H9 (cell line): Measurements from ENCODE around the gene EPB41L1. TPM values are rescaled to one million over a fixed set of nuclear protein-coding genes. Genes with fewer than 3 reads are reported as not detected.

Experiments used
- DNase-seq: peaks from one replicate; pipeline ENCODE4 v3.0.0-alpha.2; 2017
- H2AFZ ChIP-seq: one replicate; pipeline ENCODE4 v1.6.1; 2013; ENCODE audit warnings: mild to moderate bottlenecking, low read length, control low read depth, moderate library complexity
- H2AK5ac ChIP-seq: 2 replicates; pipeline ENCODE4 v1.6.1; 2013; ENCODE audit warnings: low read length, control low read depth, mixed read lengths; ENCODE audit not compliant: insufficient read length
- H2BK120ac ChIP-seq: one replicate; pipeline ENCODE4 v1.6.1; 2013; ENCODE audit warnings: low read depth, mild to moderate bottlenecking, low read length, control low read depth, inconsistent platforms; ENCODE audit not compliant: poor library complexity, severe bottlenecking
- H2BK12ac ChIP-seq: 2 replicates; pipeline ENCODE4 v1.6.1; 2013; ENCODE audit warnings: low read length, control low read depth, mixed read lengths, low read depth; ENCODE audit not compliant: insufficient read length
- H2BK15ac ChIP-seq: 2 replicates; pipeline ENCODE4 v1.6.1; 2013; ENCODE audit warnings: low read depth, low read length, control low read depth
- H2BK20ac ChIP-seq: one replicate; pipeline ENCODE4 v1.6.1; 2013; ENCODE audit warnings: low read depth, mild to moderate bottlenecking, low read length, control low read depth, inconsistent platforms; ENCODE audit not compliant: poor library complexity, severe bottlenecking
- H2BK5ac ChIP-seq: 2 replicates; pipeline ENCODE4 v1.6.1; 2013; ENCODE audit warnings: low read length, control low read depth, mixed read lengths; ENCODE audit not compliant: insufficient read length
- H3K14ac ChIP-seq: 2 replicates; pipeline ENCODE4 v1.6.1; 2013; ENCODE audit warnings: low read length, control low read depth; ENCODE audit not compliant: insufficient read depth
- H3K18ac ChIP-seq: 2 replicates; pipeline ENCODE4 v1.6.1; 2013; ENCODE audit warnings: low read depth, mild to moderate bottlenecking, mixed read lengths, low read length, control low read depth; ENCODE audit not compliant: insufficient read length
- H3K23ac ChIP-seq: 2 replicates; pipeline ENCODE4 v1.6.1; 2013; ENCODE audit warnings: low read length, control low read depth, mixed read lengths, low read depth; ENCODE audit not compliant: insufficient read length
- H3K23me2 ChIP-seq: 2 replicates; pipeline ENCODE4 v1.6.1; 2013; ENCODE audit warnings: low read depth, mild to moderate bottlenecking, mixed read lengths, low read length, control low read depth; ENCODE audit not compliant: insufficient read length, poor library complexity, severe bottlenecking
- H3K27ac ChIP-seq: 2 replicates; pipeline ENCODE4 v1.5.1; 2013; ENCODE audit warnings: low read length, control low read depth, mixed read lengths, low read depth; ENCODE audit not compliant: insufficient read length
- H3K27me3 ChIP-seq: 2 replicates; pipeline ENCODE4 v1.6.1; 2013; ENCODE audit warnings: low read length, control low read depth, inconsistent platforms; ENCODE audit not compliant: insufficient read depth
- H3K4ac ChIP-seq: 2 replicates; pipeline ENCODE4 v1.6.1; 2013; ENCODE audit warnings: low read depth, mild to moderate bottlenecking, control low read depth, inconsistent platforms, low read length, moderate library complexity
- H3K4me1 ChIP-seq: 2 replicates; pipeline ENCODE4 v1.6.1; 2013; ENCODE audit warnings: low read length, control low read depth, inconsistent platforms; ENCODE audit not compliant: insufficient read depth
- H3K4me2 ChIP-seq: 2 replicates; pipeline ENCODE4 v1.6.1; 2013; ENCODE audit warnings: low read length, control low read depth, mixed read lengths; ENCODE audit not compliant: insufficient read length, insufficient read depth
- H3K56ac ChIP-seq: 2 replicates; pipeline ENCODE4 v1.6.1; 2013; ENCODE audit warnings: low read depth, mild to moderate bottlenecking, mixed read lengths, low read length, control low read depth; ENCODE audit not compliant: insufficient read length
- H3K79me1 ChIP-seq: 2 replicates; pipeline ENCODE4 v1.6.1; 2013; ENCODE audit warnings: low read depth, mild to moderate bottlenecking, moderate library complexity, low read length, control low read depth, inconsistent platforms; ENCODE audit not compliant: insufficient read depth, poor library complexity, severe bottlenecking
- H3K79me2 ChIP-seq: 2 replicates; pipeline ENCODE4 v1.6.1; 2013; ENCODE audit warnings: low read length, control low read depth, inconsistent platforms; ENCODE audit not compliant: insufficient read depth
- H3K9ac ChIP-seq: 2 replicates; pipeline ENCODE4 v1.6.1; 2013; ENCODE audit warnings: low read length, control low read depth, mixed read lengths; ENCODE audit not compliant: insufficient read length; ENCODE audit errors: extremely low read depth
- H3K9me3 ChIP-seq: one replicate; pipeline ENCODE4 v1.6.1; 2013; ENCODE audit warnings: low read depth, low read length, inconsistent platforms; ENCODE audit not compliant: control insufficient read depth
- H3T11ph ChIP-seq: one replicate; pipeline ENCODE4 v1.6.1; 2013; ENCODE audit warnings: mild to moderate bottlenecking, low read length, control low read depth, inconsistent platforms
- H4K20me1 ChIP-seq: one replicate; pipeline ENCODE4 v1.6.1; 2013; ENCODE audit not compliant: control insufficient read depth, insufficient read length, insufficient read depth
- H4K5ac ChIP-seq: 2 replicates; pipeline ENCODE4 v1.6.1; 2013; ENCODE audit warnings: low read depth, mild to moderate bottlenecking, mixed read lengths, low read length, control low read depth; ENCODE audit not compliant: insufficient read length
- H4K8ac ChIP-seq: replicated peaks from 2 replicates; pipeline ENCODE4 v1.6.1; 2013; ENCODE audit warnings: low read length, control low read depth, mixed read lengths, low read depth; ENCODE audit not compliant: insufficient read length
- H4K91ac ChIP-seq: 2 replicates; pipeline ENCODE4 v1.6.1; 2013; ENCODE audit warnings: low read depth, mild to moderate bottlenecking, moderate library complexity, mixed read lengths, low read length, control low read depth; ENCODE audit not compliant: insufficient read length
- H3K27ac Mint-ChIP-seq, 3 experiments: 2 replicates in 2 of 3; 3 replicates in 1 of 3; pipeline ENCODE4 v1.8.0; 2020 to 2021; ENCODE audit warnings: mixed read lengths in 3 of 3, mild to moderate bottlenecking in 1 of 3, moderate library complexity in 1 of 3
- H3K27me3 Mint-ChIP-seq: 2 replicates; pipeline ENCODE4 v1.8.0; 2021; ENCODE audit warnings: low read depth, mild to moderate bottlenecking, moderate library complexity, mixed read lengths
- H3K36me3 Mint-ChIP-seq, 3 experiments: 2 replicates in 2 of 3; 3 replicates in 1 of 3; pipeline ENCODE4 v1.8.0; 2020 to 2021; ENCODE audit warnings: low read depth in 3 of 3, mixed read lengths in 3 of 3; ENCODE audit not compliant: insufficient read depth in 1 of 3
- H3K4me1 Mint-ChIP-seq, 2 experiments: 2 replicates each; pipeline ENCODE4 v1.8.0; 2020; ENCODE audit warnings: mixed read lengths in 2 of 2
- H3K4me3 Mint-ChIP-seq, 2 experiments: 2 replicates in 1 of 2; 3 replicates in 1 of 2; pipeline ENCODE4 v1.8.0; 2020 to 2021; ENCODE audit warnings: mild to moderate bottlenecking in 2 of 2, mixed read lengths in 2 of 2, moderate library complexity in 1 of 2
- H3K9me3 Mint-ChIP-seq, 2 experiments: 2 replicates in 1 of 2; 3 replicates in 1 of 2; pipeline ENCODE4 v1.8.0; 2020; ENCODE audit warnings: mild to moderate bottlenecking in 2 of 2, mixed read lengths in 2 of 2, moderate library complexity in 1 of 2
- WGBS: extraction: QIAGEN DNeasy Blood & Tissue Kit; methylation state at CpG from one replicate; pipeline ENCODE4 v1.1.7; 2013; ENCODE audit warnings: missing lambda C conversion rate, low lambda C conversion rate, mixed read lengths; ENCODE audit not compliant: insufficient read length; ENCODE audit errors: extremely low coverage; 5-methylcytosine and 5-hydroxymethylcytosine counted together
- total RNA-seq: library from RNA; stranded (reverse); gene quantifications from 2 replicates; pipeline ENCODE4 v1.2.1, GENCODE V29; 2021
- TF ChIP-seq, protein P1 (sequence below): fragments of 200-600 bp; sonication (generic); conservative IDR thresholded peaks from 3 replicates; pipeline ENCODE4 v1.8.0; 2021; ENCODE audit warnings: antibody characterized with exemption, mild to moderate bottlenecking

EPB41L1 gene
- total RNA-seq, 1 experiment from 2014 or later: 31.1 TPM

DNA sequence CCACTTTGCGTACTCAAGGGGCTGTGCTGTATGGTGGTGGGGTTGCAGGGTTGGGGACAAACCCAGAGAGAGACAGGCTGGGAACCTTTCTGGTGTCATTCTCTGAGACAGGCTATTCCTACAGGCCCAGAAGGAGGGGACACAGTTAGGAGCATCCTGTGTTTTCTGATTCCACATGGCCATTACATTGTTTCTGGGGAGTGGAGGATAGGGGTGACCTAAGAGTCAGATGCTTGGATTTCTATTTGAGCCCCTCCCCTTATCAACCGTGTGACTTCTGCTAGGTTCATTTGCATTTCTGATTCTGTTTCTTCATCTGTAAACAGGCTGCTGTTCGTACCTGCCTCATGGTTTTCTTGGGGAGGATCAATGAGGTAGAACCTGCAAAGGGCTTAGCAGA, 29.4 kb upstream of the EPB41L1 start:
- Histone ChIP-seq H2AFZ (no peak overlapping the region), H3K9me3 (no peaks in the 10 kb centered on the region), H3K27ac (no peak overlapping the region), H3K14ac (no peak overlapping the region), H3K4me2 (no peak overlapping the region), H4K20me1 (peaks cover 2% of the 10 kb centered on the region), H3K79me2 (no peaks in the 10 kb centered on the region), H3K4me1 (no peaks in the 10 kb centered on the region), H4K91ac (no peak overlapping the region), H3K23ac (no peak overlapping the region), H3T11ph (no peak overlapping the region), H2BK12ac (no peak overlapping the region), H3K18ac (no peak overlapping the region), H3K4ac (no peak overlapping the region), H2BK120ac (no peak overlapping the region), H3K23me2 (no peaks in the 10 kb centered on the region), H2BK20ac (no peak overlapping the region), H4K8ac (no peak overlapping the region), H3K79me1 (no peaks in the 10 kb centered on the region), H2AK5ac (no peak overlapping the region), H3K56ac (no peak overlapping the region), H2BK5ac (no peak overlapping the region), H4K5ac (no peak overlapping the region), H2BK15ac (no peak overlapping the region), H3K9ac (no peak overlapping the region), H3K27me3 (no peaks in the 10 kb centered on the region)
- Mint-ChIP-seq H3K4me3 (no peak overlapping the region), H3K4me1 (peaks cover 7 to 25% of the 10 kb centered on the region in 2 experiments), H3K36me3 (no peaks in the 10 kb centered on the region), H3K27ac (no peak overlapping the region), H3K9me3 (no peaks in the 10 kb centered on the region), H3K27me3 (peaks cover 12% of the 10 kb centered on the region)
- no CpG with 5 or more reads among the region's 3 CpGs for WGBS
- no peak for DNase-seq
- TF ChIP-seq, protein P1, sequence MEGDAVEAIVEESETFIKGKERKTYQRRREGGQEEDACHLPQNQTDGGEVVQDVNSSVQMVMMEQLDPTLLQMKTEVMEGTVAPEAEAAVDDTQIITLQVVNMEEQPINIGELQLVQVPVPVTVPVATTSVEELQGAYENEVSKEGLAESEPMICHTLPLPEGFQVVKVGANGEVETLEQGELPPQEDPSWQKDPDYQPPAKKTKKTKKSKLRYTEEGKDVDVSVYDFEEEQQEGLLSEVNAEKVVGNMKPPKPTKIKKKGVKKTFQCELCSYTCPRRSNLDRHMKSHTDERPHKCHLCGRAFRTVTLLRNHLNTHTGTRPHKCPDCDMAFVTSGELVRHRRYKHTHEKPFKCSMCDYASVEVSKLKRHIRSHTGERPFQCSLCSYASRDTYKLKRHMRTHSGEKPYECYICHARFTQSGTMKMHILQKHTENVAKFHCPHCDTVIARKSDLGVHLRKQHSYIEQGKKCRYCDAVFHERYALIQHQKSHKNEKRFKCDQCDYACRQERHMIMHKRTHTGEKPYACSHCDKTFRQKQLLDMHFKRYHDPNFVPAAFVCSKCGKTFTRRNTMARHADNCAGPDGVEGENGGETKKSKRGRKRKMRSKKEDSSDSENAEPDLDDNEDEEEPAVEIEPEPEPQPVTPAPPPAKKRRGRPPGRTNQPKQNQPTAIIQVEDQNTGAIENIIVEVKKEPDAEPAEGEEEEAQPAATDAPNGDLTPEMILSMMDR: no peak
